Dermis microvascular lymphatic vessel endothelial cell (primary cell): Measurements from ENCODE around the gene CAST. TPM values are rescaled to one million over a fixed set of nuclear protein-coding genes. Genes with fewer than 3 reads are reported as not detected.

Source experiments
- DNase-seq, 2 donors: peaks; one replicate each; pipeline versions ENCODE4 v3.0.0 to v3.0.0-alpha.2; 2010; ENCODE audit warnings: low read depth in 2 of 2
- total RNA-seq: library from RNA; depleted of rRNA; stranded (reverse); fragments of >200 nt; gene quantifications from 2 replicates; pipeline ENCODE4 v1.2.1, GENCODE V29; 2014

The CAST gene
- total RNA-seq, 1 donor from 2014 or later: 98.1 TPM

- no peak for DNase-seq
Measured at GRCh38 chr5:96814041-96814440, 151.9 kb downstream of the CAST start.

DNA sequence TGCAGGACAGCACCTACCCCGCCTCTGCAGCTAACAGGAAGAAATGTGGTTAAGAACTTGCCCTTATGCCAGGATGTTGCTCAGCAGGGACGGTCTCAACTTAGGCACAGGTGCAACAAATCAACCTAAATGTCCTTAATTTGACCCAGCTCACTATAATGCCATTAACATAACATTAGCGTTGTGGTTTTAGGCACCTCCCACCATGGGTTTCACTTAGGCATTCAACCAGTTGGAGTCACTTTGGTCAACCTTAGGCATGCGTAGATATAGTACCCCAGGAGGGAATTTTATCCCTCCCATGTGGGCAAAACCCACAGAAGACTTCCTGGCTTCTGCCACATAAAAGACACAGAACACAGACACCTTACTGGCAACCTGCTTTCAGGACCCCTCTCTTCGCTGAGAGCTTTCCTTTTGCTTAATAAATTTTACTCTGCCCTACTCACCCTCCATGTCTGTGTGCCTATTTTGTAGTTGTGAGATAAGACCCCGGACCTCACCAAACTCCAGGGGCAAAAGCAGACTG, 154.3 kb downstream of the CAST start:
- DNase-seq: no peak

- DNase-seq: no peak
Measured at GRCh38 chr5:96816991-96817390, 154.8 kb downstream of the CAST start.

GRCh38 chr5:96817506-96817905, 155.3 kb downstream of the CAST start:
- DNase-seq: no peak

- DNase-seq: no peak
Measured at GRCh38 chr5:96818125-96818788, 156.1 kb downstream of the CAST start.

- DNase-seq: no peak
Measured at GRCh38 chr5:96819806-96820205, 157.6 kb downstream of the CAST start.

GRCh38 chr5:96821260-96821916, 159.2 kb downstream of the CAST start:
- peak in 1 of 2 donors; percentile 25 for DNase-seq

GRCh38 chr5:96822686-96823459, 160.7 kb downstream of the CAST start:
- no peak for DNase-seq

DNA sequence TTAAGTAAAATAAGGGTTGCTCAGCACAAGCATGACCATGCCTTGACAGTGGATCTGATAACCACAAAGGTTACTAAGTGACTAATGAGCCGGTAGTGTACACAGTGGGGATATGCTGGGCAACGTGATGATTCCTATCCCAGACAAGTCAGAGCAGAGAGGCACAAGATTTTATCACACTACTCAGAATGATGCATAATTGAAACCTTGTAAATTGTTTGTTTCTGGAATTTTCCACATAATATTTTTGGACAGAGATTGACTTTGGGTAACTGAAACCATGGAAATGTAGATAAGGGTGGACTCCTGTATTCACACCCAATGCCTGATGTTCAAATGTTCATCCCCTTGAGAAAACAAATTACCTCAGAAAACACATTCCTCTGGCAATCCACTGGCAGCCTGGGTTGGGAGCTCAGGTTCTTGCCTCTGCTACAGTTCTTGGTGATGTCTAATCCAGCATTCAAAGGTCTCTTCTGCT, 161.8 kb downstream of the CAST start:
- peak in 1 of 2 donors; percentile 59 for DNase-seq

Other genes with a start within 250 kb of the CAST start
- 0.13 and 0.26 TPM in 2 replicates for gene PCSK1, start 229.1 kb upstream of the CAST start, total RNA-seq
- 46.6 and 71.3 TPM in 2 replicates for gene ERAP1, start 145.6 kb downstream of the CAST start, total RNA-seq
- gene ERAP2, start 214.1 kb downstream of the CAST start, total RNA-seq: 3.9 and 4.9 TPM in 2 replicates